HG03460 (cell line): ENCODE data around the gene SPAG9.

ENCODE experiments used
- ATAC-seq: cut with Tn5 transposase; IDR thresholded peaks from one replicate; pipeline ENCODE4 v1.9.1; 2021; ENCODE audit not compliant: unreplicated experiment

Gene SPAG9

GRCh38 chr17:51044976-51045375 is 75.7 kb downstream of the SPAG9 start:
- no peak for ATAC-seq

GRCh38 chr17:51036084-51036483 is 84.6 kb downstream of the SPAG9 start:
- no peak for ATAC-seq

DNA sequence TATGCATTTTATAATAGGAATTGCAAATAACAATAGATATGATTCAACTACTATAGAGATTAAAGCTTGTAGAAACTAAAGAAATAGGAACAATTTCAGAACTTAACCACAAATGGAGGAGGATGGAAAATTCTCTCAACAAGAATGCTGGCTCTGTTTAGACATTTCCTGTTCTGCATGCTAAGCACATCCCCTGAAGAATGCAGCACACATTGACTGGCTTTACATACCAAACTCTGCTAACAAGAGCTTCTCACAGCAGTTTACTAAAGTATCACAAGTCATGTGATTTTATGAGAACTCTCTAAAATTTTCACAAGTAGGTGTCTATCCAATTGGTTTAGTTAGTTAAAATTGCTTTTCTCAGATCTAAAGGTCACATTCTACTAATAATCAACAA is 85.2 kb downstream of the SPAG9 start:
- no peak for ATAC-seq

DNA sequence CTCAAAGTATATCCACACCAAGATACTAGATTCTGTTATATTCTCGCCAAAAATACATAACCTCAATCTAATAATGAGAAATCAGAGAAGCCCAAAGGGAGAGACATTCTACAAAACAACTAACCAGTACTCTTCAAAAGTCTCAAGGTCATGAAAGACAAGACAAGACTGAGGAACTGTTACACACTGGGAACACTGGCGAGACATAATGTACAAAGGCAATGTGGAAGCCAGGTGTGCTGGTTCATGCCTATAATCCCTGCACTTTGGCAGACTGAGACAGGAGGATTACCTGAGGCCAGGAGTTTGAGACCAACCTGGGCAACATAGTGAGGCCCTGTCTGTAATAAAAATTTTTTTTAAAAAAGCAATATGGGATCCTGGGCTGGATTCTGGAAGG is 85.9 kb downstream of the SPAG9 start:
- ATAC-seq = no peak

GRCh38 chr17:51032850-51033249 is 87.8 kb downstream of the SPAG9 start:
- ATAC-seq = no peak

DNA sequence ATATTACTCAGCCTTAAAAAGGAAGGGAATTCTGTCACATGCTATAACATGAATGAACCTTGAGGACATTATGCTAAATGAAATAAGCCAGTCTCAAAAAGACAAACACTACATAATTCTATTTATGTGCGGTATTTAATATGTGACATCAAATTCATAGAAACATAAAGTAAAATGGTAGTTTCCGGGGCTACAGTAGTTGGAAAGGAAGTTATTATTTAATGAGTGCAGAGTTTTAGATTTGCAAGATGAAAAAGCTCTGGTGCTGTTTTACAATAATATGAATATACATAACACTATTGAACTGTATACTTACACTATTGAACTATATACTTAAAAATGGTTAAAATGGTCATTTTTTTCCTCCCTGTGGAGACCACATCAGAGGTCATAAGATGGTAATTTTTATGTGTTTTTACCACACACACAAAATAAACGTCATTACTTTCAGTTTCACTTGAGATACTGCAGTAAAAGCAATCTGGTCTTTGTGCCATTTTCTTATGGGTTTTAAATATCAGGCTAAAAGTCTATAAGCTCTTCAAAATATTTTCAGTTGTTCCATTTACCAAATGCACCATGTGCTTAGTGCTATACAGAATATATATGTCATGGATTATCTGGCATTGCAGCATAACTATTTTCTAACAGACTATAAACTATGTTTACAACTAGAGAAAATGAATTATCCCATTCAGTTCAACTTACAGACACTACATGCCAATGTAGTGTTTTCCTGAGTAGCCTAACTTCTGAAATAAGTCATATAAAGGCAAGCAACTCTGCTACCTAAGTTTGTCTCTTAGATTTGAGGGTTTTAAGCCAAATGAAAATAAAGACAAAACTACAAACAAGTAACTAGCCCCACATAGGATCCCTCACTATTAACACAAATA is 90.9 kb downstream of the SPAG9 start:
- no peak for ATAC-seq

DNA sequence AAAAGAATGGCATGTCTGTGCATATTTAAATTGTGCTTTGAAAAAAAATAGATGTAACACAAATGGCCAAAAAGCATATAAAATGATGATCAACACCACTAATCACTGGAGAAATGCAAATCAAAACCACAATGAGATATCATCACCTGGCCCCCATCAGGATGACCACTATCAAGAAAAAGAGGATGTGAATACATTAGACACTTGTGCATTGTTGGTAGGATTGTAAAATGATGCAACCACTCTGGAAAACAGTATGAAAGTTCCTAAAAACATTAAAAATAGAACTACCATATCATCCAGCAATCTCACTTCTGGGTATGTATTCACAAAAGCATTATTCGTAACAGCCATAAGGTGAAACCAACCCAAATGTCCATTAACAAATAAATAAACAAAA is 91.5 kb downstream of the SPAG9 start:
- no peak for ATAC-seq

DNA sequence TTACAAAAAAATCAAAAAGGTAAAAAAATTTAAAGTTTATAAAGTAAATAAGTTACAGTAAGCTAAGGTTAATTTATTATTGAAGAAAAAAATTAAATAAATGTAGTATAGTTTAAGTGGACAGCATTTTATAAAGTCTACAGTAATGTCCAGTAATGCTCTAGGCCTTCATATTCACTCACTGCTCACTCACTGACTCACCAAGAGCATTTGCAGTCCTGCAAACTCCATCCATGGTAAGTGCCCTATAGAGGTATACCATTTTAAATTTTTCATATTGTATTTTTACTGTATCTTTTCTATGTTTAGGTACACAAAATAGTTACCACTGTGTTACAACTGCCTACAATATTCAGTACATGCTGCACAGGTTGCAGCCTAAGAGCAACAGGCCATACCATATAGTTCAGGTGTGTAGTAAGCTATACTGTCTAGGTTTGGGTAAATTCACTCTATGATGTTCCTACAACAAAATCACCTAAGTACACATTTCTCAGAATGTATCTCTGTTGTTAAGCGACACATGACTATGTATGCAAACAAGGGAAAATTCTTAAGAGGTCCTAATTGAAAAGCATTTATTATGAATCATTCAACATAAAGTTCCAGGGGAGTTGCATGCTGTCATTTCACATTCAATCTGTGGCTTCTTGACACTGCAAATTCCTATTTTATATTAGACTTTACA is 92.3 kb downstream of the SPAG9 start:
- ATAC-seq = no peak

DNA sequence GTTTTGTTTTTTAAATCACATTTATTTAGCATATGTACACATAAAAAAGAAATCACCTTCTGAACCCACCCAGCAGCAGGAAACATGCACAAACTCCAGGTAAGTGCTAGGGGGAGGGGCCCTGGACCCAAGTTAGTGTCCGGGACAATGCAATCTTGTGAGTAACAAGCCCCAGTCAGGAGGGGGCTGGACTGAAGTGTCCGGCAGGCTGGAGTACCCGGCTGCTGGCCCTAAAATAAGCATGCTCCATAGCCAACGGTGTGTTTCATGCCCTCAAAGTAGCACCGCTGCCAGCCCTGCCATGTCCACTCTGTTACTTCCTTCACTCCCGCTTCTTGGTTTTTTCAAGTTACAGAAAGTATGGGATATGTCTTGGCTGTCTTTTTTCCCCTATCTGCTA is 102.1 kb downstream of the SPAG9 start:
- ATAC-seq = no peak

- ATAC-seq = no peak
These were observed 103.4 kb downstream of the SPAG9 start for GRCh38 chr17:51017270-51017669.

DNA sequence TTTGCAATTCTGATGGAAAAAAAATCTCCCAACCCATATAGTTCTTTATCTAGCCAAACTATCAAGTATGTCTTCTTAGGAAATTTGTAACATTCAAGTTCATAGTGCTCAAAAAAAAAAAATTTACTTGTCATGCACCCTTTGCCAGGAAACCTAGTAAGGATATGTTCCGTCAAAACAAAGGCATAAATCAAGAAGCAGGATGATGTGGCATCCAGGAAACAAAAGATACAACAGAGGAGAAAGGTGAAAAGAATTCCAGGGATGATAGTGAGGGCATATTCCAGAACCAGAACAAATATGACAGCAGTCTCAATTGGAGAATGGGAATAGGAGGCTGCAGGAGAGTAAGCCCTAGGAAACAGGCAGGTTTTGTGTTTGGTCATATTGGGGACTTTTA is 104.6 kb downstream of the SPAG9 start:
- no peak for ATAC-seq

DNA sequence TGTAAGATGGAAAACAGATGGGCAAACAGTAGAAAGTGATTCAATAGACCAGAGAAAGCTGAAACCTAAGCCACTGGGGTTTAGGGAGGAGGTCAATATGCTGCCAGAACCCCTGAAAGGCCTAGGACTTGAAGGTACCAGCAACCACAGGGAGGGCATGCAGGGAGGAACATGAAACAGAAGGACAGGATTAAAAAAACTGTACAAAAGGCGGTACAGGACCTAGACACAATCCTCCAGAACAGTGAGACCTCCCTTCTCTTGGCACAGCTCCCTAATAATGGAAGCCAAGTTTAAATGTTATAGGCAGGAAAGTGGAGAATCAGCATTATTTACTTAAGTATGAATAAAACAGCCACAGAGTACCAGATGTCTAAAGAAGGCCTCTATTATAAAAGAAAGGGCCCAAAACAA is 105.5 kb downstream of the SPAG9 start:
- ATAC-seq = no peak

DNA sequence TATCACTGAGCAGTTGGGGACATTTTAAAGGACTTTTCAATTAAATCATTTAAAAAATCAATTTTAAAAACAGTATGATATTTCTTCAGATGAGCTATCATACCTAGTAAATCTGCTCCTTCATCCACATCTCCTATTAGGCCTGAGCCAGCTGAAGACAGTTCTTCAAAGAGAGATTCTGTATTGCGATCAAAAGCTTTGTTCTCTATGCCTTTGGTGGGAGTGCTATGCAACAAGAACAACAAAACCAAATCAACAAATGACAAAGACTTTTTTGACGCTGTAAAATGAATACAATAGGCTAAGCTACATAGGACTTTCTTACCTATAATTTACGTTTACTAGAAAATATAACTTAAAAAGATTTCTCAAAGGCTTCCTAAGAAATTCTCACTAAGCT is 106.5 kb downstream of the SPAG9 start:
- ATAC-seq = no peak

GRCh38 chr17:51013322-51013721 is 107.3 kb downstream of the SPAG9 start:
- no peak for ATAC-seq

DNA sequence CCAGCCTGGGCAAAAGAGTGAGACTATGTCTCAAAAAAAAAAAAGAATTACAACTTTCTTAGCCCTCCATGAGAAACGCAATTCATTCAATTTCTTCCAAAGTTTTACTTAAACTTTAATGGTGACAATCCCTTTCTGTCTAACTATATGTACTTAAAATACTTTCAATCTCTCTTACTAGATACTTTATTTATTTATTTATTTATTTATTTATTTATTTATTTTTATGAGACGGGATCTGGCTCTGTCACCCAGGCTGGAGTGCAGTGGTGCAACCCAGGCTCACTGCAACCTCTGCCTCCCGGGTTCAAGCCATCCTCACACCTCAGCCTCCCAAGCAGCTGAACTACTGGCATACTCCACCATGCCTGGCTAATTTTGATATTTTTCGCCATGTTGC is 108.1 kb downstream of the SPAG9 start:
- no peak for ATAC-seq

- no peak for ATAC-seq
These were observed 110.4 kb downstream of the SPAG9 start for GRCh38 chr17:51010173-51010675.

DNA sequence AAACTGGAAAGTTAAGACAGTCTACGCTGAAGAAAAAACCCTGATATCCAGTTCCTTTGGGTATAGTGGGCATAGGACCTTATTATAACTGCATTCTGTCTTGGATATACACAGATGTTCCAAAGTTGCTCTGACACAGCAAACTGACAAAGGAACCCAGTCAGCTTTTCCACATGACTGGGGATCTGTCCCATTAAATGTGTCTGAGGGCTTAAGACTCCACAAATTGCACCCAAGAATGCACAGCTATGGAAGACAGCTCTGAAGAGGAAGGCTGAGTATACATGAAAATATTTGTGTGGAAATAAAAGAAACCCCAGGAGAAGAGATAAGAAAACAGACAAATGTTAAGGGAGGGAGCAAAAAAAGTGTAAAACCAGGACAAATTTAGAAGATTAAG is 114.1 kb downstream of the SPAG9 start:
- ATAC-seq = no peak

GRCh38 chr17:51005768-51006167 is 114.9 kb downstream of the SPAG9 start:
- ATAC-seq = no peak

DNA sequence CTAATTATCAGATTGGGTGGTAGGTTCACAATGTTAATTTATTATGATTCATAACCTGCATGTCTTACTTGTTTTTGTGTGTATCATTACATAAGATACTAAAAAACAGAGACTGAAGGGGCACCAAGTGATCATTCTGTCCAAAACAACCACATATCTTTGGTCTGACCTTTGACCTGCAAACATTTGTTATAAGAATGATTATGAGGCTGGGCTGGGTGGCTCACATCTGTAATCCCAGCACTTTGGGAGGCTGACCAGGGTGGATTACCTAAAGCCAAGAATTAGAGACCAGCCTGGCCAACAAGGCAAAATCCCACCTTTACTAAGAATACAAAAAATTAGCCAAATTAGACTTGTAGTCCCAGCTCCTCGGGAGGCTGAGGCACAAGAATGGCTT is 116.4 kb downstream of the SPAG9 start:
- no peak for ATAC-seq

DNA sequence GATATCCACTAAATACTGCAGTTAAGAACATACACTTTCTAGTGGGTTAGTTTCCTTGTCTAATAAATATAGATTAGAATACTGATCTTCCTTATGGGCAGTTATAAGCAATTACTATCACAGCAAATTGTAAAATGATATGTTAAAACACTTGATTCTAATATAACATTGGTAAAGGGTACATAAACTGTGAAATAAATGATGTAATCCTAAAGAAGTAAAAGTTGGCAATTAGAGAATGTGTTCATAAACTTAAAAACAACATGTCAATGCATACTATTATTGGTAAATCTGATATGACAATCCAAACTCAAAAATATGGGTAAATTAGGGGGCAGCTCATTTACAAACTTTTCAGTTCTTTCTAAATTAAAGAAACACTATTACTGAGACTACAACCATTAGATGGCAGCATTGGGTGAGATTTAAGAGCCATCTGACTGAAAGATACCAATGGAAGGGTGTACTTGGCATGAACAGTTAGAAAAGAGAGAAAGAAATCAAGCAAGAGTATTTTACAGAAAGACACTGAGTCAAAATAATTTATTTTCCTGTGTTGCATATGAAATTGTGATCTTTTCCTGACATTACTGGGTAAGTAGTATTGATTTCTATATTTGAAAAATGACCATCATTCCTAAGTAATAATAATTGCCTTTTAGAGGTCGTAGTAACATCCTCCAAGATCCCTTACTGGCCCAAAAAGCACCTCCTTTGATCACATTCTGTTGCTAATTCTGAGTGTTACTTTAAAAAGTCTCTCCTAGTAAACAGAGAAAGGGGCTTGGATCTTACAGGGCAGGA is 119.6 kb downstream of the SPAG9 start:
- ATAC-seq = no peak

DNA sequence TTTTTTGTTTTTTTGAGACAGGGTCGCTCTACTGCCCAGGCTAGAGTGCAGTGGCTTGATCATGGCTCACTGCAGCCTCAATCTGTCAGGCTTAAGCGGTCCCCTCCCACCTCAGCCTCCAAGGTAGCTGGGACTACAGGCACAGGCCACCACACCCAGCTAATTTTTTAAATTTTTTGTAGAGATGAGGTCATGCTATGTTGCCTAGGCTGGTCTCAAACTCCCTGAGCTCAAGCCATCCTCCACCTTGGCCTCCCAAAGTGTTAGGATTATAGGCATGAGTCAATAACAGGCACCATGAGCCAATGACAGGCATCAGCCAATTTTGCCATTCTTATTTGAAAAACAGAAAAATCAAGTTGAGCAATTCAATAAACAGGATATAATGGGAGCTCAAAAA is 125.0 kb downstream of the SPAG9 start:
- ATAC-seq = no peak
